ENCODE data around the gene CDCA4.

- no peak for TF ChIP-seq TAF1 (IDR thresholded peaks at IDR 0.05; ENCODE audit: borderline replicate concordance, insufficient read depth, low read length)
- no peak for TF ChIP-seq POLR2AphosphoS5 (IDR thresholded peaks at IDR 0.05; ENCODE audit: low read depth, low read length)
- TF ChIP-seq REST (IDR thresholded peaks at IDR 0.05; ENCODE audit: insufficient read depth in 1 of 2, low read depth in 2 of 2, low read length in 2 of 2), result no peak
Observed at GRCh38 chr14:104966261-104966865, 54.5 kb downstream of the CDCA4 start.
